Vagina (tissue), 2 donors: ENCODE measurements around the gene SCO2.

Experiments used
- CTCF ChIP-seq, 3 experiments: fragments of 450-650 bp in 2 of 3; fragments of 200-600 bp in 1 of 3; sonication (generic) in 1 of 3; IDR thresholded peaks; one replicate each; pipeline ENCODE4 v1.5.1; 2017 to 2019; ENCODE audit warnings: antibody characterized with exemption in 3 of 3, mild to moderate bottlenecking in 2 of 3, moderate library complexity in 2 of 3
- POLR2A ChIP-seq, 2 donors: fragments of 450-650 bp; IDR thresholded peaks; one replicate each; pipeline ENCODE4 v1.6.1; 2017; ENCODE audit warnings: antibody characterized with exemption in 2 of 2, mild to moderate bottlenecking in 2 of 2, moderate library complexity in 2 of 2
- POLR2AphosphoS5 ChIP-seq, 2 donors: sonication (generic); formaldehyde crosslinking; IDR thresholded peaks; one replicate each; pipeline ENCODE4 v1.9.0; 2017; ENCODE audit warnings: antibody characterized with exemption in 2 of 2, mild to moderate bottlenecking in 2 of 2, low read depth in 1 of 2; ENCODE audit not compliant: insufficient read depth in 1 of 2

- TF ChIP-seq CTCF (IDR thresholded peaks at IDR 0.05) (no peak), POLR2A (IDR thresholded peaks at IDR 0.05) (no peak), POLR2AphosphoS5 (IDR thresholded peaks at IDR 0.05; ENCODE audit: insufficient read depth in 1 of 2, low read depth in 1 of 2) (no peak)
Measured at GRCh38 chr22:50488886-50489285, 36.5 kb downstream of the SCO2 start.
